Measurements from ENCODE around the gene SLIT1. TPM values are rescaled to one million over a fixed set of nuclear protein-coding genes. Genes with fewer than 3 reads are reported as not detected.

Gene SLIT1
- polyA plus RNA-seq, 1 donor from 2014 or later, result 9.5 TPM

- Histone ChIP-seq H3K27me3 (ENCODE audit: insufficient read depth, low read depth, low read length) (no peaks in the 10 kb centered on the region), H3K36me3 (ENCODE audit: insufficient read depth, low read length) (no peaks in the 10 kb centered on the region), H2AFZ (ENCODE audit: low read depth, low read length) (no peak overlapping the region), H3K9me3 (ENCODE audit: low read length) (no peaks in the 10 kb centered on the region), H4K20me1 (ENCODE audit: insufficient read depth) (no peaks in the 10 kb centered on the region), H3K9me2 (ENCODE audit: insufficient read depth, low read length) (no peaks in the 10 kb centered on the region), H3F3A (ENCODE audit: insufficient read depth, low read length, poor library complexity, severe bottlenecking) (no peaks in the 10 kb centered on the region), H3K4me2 (ENCODE audit: low read length) (no peak overlapping the region), H3K9ac (ENCODE audit: low read length) (no peak overlapping the region), H3K79me2 (replicated peaks; ENCODE audit: insufficient read depth, low read length) (no peaks in the 10 kb centered on the region), H3K27ac (ENCODE audit: low read length) (no peak overlapping the region), H3K4me3 (ENCODE audit: low read length) (no peak overlapping the region)
- TF ChIP-seq, protein P1, sequence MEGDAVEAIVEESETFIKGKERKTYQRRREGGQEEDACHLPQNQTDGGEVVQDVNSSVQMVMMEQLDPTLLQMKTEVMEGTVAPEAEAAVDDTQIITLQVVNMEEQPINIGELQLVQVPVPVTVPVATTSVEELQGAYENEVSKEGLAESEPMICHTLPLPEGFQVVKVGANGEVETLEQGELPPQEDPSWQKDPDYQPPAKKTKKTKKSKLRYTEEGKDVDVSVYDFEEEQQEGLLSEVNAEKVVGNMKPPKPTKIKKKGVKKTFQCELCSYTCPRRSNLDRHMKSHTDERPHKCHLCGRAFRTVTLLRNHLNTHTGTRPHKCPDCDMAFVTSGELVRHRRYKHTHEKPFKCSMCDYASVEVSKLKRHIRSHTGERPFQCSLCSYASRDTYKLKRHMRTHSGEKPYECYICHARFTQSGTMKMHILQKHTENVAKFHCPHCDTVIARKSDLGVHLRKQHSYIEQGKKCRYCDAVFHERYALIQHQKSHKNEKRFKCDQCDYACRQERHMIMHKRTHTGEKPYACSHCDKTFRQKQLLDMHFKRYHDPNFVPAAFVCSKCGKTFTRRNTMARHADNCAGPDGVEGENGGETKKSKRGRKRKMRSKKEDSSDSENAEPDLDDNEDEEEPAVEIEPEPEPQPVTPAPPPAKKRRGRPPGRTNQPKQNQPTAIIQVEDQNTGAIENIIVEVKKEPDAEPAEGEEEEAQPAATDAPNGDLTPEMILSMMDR (IDR thresholded peaks at IDR 0.05; ENCODE audit: poor library complexity, severe bottlenecking), result no peak
- no peak for TF ChIP-seq POLR2AphosphoS5 (IDR thresholded peaks at IDR 0.05)
- TF ChIP-seq SMC3 (conservative IDR thresholded peaks at IDR 0.05; ENCODE audit: poor library complexity), result no peak
- no peak for TF ChIP-seq TAF1 (IDR thresholded peaks at IDR 0.05; ENCODE audit: low read depth)
- TF ChIP-seq EZH2 (IDR thresholded peaks at IDR 0.05; ENCODE audit: borderline replicate concordance, insufficient read depth, low read length, poor library complexity, severe bottlenecking), result no peak
- no peak for TF ChIP-seq REST (IDR thresholded peaks at IDR 0.05; ENCODE audit: borderline replicate concordance)
- no peak for TF ChIP-seq RAD21 (conservative IDR thresholded peaks at IDR 0.05)
- TF ChIP-seq EP300 (conservative IDR thresholded peaks at IDR 0.05; ENCODE audit: poor library complexity, severe bottlenecking), result no peak
Observed at GRCh38 chr10:97024168-97025073, 161.3 kb downstream of the SLIT1 start.

- Histone ChIP-seq H2AFZ (ENCODE audit: low read depth, low read length) (no peak overlapping the region), H4K20me1 (ENCODE audit: insufficient read depth) (no peaks in the 10 kb centered on the region), H3K9ac (ENCODE audit: low read length) (no peak overlapping the region), H3K36me3 (ENCODE audit: insufficient read depth, low read length) (no peaks in the 10 kb centered on the region), H3K9me3 (ENCODE audit: low read length) (no peaks in the 10 kb centered on the region), H3K4me3 (ENCODE audit: low read length) (no peak overlapping the region), H3K79me2 (replicated peaks; ENCODE audit: insufficient read depth, low read length) (no peaks in the 10 kb centered on the region), H3K9me2 (ENCODE audit: insufficient read depth, low read length) (no peaks in the 10 kb centered on the region), H3K27ac (ENCODE audit: low read length) (no peak overlapping the region), H3F3A (ENCODE audit: insufficient read depth, low read length, poor library complexity, severe bottlenecking) (no peaks in the 10 kb centered on the region), H3K27me3 (ENCODE audit: insufficient read depth, low read depth, low read length) (no peaks in the 10 kb centered on the region), H3K4me2 (ENCODE audit: low read length) (no peak overlapping the region)
- TF ChIP-seq MXI1 (conservative IDR thresholded peaks at IDR 0.05; ENCODE audit: poor library complexity, severe bottlenecking) (no peak), POLR2AphosphoS5 (IDR thresholded peaks at IDR 0.05) (no peak), TAF1 (IDR thresholded peaks at IDR 0.05; ENCODE audit: low read depth) (no peak), RAD21 (conservative IDR thresholded peaks at IDR 0.05) (no peak), EP300 (conservative IDR thresholded peaks at IDR 0.05; ENCODE audit: poor library complexity, severe bottlenecking) (no peak), REST (IDR thresholded peaks at IDR 0.05; ENCODE audit: borderline replicate concordance) (no peak), EZH2 (IDR thresholded peaks at IDR 0.05; ENCODE audit: borderline replicate concordance, insufficient read depth, low read length, poor library complexity, severe bottlenecking) (no peak)
- TF ChIP-seq, protein P1 (IDR thresholded peaks at IDR 0.05; ENCODE audit: poor library complexity, severe bottlenecking), result no peak
Observed at GRCh38 chr10:97023401-97024167, 162.2 kb downstream of the SLIT1 start.

All from neural cell (in vitro differentiated cells).